NT2/D1 (cell line): ENCODE data around the gene PRRX2.

Experiments
- DNase-seq: peaks from one replicate; pipeline ENCODE4 v3.0.0-alpha.2; 2011; ENCODE audit warnings: low read depth, low spot score
- H3K27me3 ChIP-seq: 2 replicates; pipeline ENCODE4 v1.6.0; 2011; ENCODE audit warnings: mild to moderate bottlenecking; ENCODE audit not compliant: insufficient read length, insufficient read depth
- H3K36me3 ChIP-seq: 2 replicates; pipeline ENCODE4 v1.6.1; 2011; ENCODE audit warnings: mild to moderate bottlenecking, low read length, mixed read lengths; ENCODE audit not compliant: insufficient read depth, insufficient read length
- H3K4me1 ChIP-seq: 2 replicates; pipeline ENCODE4 v1.5.1; 2011; ENCODE audit not compliant: insufficient read depth, insufficient read length
- H3K4me3 ChIP-seq: 2 replicates; pipeline ENCODE4 v1.5.1; 2011; ENCODE audit warnings: low read depth; ENCODE audit not compliant: insufficient read length
- H3K9ac ChIP-seq: 2 replicates; pipeline ENCODE4 v1.6.0; 2011; ENCODE audit warnings: low read depth; ENCODE audit not compliant: insufficient read length
- H3K9me3 ChIP-seq: 2 replicates; pipeline ENCODE4 v1.5.1; 2011; ENCODE audit warnings: mild to moderate bottlenecking, low read length; ENCODE audit not compliant: insufficient read depth
- SUZ12 ChIP-seq: IDR thresholded peaks from 2 replicates; pipeline ENCODE4 v1.6.1; 2011; ENCODE audit not compliant: insufficient read length, insufficient read depth; ENCODE audit errors: extremely low read depth
- YY1 ChIP-seq: IDR thresholded peaks from 2 replicates; pipeline ENCODE4 v1.6.1; 2011; ENCODE audit not compliant: insufficient read length, insufficient read depth
- ZNF274 ChIP-seq: IDR thresholded peaks from 2 replicates; pipeline ENCODE4 v1.6.1; 2011; ENCODE audit warnings: mild to moderate bottlenecking, low read depth, low read length

The PRRX2 gene

DNA sequence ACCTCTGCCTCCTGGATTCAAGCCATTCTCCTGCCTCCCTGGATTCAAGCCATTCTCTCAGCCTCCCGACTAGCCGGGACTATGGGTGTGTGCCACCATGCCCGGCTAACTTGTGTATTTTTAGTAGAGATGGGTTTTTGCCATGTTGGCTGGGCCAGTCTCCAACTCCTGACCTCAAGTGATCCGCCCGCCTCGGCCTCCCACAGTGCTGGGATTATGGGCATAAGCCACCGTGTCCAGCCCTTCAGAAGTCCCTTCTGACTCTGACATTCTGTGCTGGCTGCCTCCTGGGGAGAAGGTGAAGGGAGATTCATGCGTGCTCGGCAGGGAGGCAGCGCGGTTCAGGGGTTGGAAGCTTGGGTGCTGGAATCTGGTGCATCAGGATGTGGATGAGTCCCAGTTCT, 28.8 kb downstream of the PRRX2 start:
- H3K9ac ChIP-seq, result no peak overlapping the region
- H3K4me1 ChIP-seq, result peaks cover 16% of the 10 kb centered on the region
- no peak for TF ChIP-seq ZNF274
- TF ChIP-seq YY1, result no peak
- no peak for TF ChIP-seq SUZ12
- no peak for DNase-seq
- H3K4me3 ChIP-seq, result no peak overlapping the region
- peaks cover 7% of the 10 kb centered on the region for H3K27me3 ChIP-seq
- H3K9me3 ChIP-seq, result no peaks in the 10 kb centered on the region
- no peaks in the 10 kb centered on the region for H3K36me3 ChIP-seq

DNA sequence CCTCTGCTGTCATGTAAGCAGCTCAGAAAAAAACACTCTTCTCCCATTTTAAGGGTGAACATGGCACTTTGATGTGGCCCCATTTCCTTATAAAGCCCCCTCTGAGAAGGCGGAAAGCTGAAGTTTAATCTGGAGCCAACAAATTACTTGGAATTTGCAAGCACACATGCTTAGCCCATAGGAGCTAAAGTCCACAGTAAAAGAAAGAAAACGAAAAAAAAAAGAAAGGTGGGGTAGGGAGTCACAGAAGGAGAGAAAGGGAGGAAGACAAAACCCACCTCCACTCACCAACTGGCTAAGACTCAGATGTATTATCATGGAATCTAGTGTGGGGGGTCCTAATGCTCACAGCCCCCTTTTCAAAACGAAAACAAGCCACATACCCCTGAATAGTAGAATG, 30.4 kb downstream of the PRRX2 start:
- Histone ChIP-seq H3K9ac (no peak overlapping the region), H3K27me3 (peaks cover 7% of the 10 kb centered on the region), H3K4me1 (peaks cover 16% of the 10 kb centered on the region), H3K4me3 (no peak overlapping the region), H3K36me3 (no peaks in the 10 kb centered on the region), H3K9me3 (no peaks in the 10 kb centered on the region)
- no peak for TF ChIP-seq YY1
- no peak for TF ChIP-seq SUZ12
- TF ChIP-seq ZNF274, result no peak
- no peak for DNase-seq

DNA sequence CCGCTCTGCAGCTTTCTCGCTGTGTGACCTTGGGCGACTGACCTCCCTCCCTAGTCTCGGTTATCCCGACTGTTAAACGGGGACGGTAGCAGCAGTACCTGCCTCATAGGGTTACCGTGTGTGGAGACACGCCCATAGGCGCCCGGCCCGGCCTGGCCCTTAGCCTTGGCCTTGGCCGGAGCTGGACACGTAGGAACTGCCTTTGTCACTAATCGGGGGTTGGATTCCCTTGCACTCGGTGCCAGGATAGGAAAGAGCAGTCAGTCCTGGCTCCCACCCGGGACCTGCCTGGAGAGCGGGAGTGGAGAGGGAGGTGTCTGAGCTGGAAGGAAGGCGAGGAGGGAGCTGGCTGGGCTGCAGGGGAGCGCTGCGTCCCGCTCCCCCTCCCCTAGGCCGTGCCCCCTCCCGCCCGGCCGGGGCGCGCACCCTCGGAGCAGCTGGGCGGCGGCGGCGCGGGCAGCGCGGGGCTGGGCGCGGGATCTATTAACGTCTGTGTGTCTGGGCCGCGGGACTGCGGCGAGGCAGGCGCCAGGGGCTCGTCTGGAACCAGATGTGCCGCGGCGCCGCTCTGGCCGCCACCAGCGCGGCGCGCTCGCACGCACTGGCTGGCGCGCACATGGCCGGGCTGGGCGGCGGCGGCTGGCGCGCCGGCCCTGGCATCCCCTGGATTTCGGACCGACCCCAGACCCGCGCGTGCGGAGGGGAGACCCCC, 31.7 kb downstream of the PRRX2 start:
- TF ChIP-seq YY1, result no peak
- no peak for TF ChIP-seq ZNF274
- no peak for TF ChIP-seq SUZ12
- Histone ChIP-seq H3K9ac (peak overlapping the region; percentile 82), H3K27me3 (peaks cover 7% of the 10 kb centered on the region), H3K4me1 (peaks cover 16% of the 10 kb centered on the region), H3K36me3 (no peaks in the 10 kb centered on the region), H3K9me3 (no peaks in the 10 kb centered on the region), H3K4me3 (peak overlapping the region; percentile 53)
- no peak for DNase-seq

DNA sequence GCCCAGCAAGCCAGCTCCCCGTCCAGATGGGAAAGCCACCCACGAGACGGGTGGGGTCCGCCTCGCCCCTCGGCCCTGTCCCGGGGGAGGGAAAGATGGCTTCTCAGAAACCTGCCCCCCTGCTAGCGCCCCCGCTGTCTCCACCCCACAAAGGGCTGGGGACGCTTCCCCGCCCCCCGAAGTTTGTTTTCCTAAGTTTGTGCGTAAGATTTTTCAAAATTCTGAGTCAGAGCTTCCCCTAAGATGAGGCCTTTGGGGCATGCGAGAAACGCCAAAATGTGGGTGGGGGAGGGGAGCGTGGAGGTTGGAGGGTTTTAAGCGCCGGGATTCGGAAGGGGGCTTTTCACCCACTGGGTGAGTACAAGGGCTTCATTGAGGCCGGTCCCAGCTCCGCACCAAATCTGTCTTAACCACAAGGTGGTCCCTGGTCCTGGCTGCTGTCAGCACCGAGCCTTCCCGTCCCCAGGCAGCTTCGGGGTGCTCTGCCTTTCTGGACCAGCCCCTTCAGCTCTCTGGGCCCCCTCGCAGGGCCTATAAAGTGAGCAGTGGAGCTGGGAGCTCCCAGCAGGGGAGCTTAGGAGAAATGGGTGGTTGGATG, 32.3 kb downstream of the PRRX2 start:
- no peak for DNase-seq
- Histone ChIP-seq H3K4me3 (peak overlapping the region; percentile 53), H3K9ac (peak overlapping the region; percentile 82), H3K9me3 (no peaks in the 10 kb centered on the region), H3K4me1 (peaks cover 16% of the 10 kb centered on the region), H3K27me3 (peaks cover 7% of the 10 kb centered on the region), H3K36me3 (no peaks in the 10 kb centered on the region)
- no peak for TF ChIP-seq SUZ12
- TF ChIP-seq YY1, result no peak
- TF ChIP-seq ZNF274, result no peak

DNA sequence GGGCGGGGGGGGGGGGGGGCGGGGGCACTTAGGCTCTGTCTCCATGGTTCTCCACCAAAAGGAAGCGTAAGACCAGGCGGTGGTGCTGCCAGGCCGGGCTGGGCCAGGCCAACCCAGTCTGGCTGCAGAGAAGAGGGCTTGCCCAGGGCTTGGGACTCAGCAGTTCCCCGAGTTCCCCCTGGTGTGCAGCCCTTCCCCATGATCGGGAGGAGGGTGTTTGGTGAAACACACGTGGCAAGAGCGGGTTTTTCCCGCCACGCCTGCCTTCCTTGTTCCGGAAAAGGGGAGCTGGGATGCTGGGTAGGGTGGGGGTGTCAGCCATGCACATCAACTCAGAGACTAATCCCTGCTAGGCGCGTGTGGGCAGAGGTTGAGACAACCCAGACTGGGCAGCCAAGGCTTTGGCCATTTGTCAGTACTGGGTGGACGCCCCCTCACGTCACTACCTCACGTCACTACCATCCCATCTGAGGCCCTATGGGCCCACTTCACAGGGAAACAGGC, 32.9 kb downstream of the PRRX2 start:
- peaks cover 7% of the 10 kb centered on the region for H3K27me3 ChIP-seq
- no peak overlapping the region for H3K4me3 ChIP-seq
- H3K4me1 ChIP-seq, result peaks cover 16% of the 10 kb centered on the region
- H3K36me3 ChIP-seq, result no peaks in the 10 kb centered on the region
- H3K9me3 ChIP-seq, result no peaks in the 10 kb centered on the region
- TF ChIP-seq SUZ12 (no peak), YY1 (no peak), ZNF274 (no peak)
- peak overlapping the region; percentile 82 for H3K9ac ChIP-seq
- DNase-seq, result no peak

- H3K36me3 ChIP-seq, result no peaks in the 10 kb centered on the region
- H3K4me3 ChIP-seq, result no peak overlapping the region
- H3K9me3 ChIP-seq, result no peaks in the 10 kb centered on the region
- no peak overlapping the region for H3K9ac ChIP-seq
- peaks cover 6% of the 10 kb centered on the region for H3K4me1 ChIP-seq
- no peak for TF ChIP-seq YY1
- peaks cover 7% of the 10 kb centered on the region for H3K27me3 ChIP-seq
- DNase-seq, result no peak
These were observed 35.6 kb downstream of the PRRX2 start for GRCh38 chr9:129701054-129701453.

DNA sequence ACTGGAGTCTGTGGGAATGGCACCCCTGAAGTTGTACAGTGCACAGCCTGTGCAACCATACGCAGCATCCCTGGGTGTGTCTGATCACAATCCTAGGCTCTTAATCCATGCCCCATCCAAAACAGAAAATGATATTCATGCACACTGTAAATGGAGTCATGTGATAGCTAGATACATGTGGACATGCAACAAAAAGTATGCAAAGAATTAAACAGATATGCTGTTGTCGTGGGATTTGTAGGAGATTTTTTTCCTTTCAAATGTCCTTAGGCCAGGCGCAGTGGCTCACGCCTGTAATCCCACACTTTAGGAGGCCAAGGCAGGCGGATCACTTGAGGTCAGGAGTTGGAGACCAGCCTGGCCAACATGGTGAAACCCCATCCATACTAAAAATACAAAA, 36.1 kb downstream of the PRRX2 start:
- Histone ChIP-seq H3K27me3 (peaks cover 6% of the 10 kb centered on the region), H3K4me1 (peaks cover 6% of the 10 kb centered on the region), H3K36me3 (no peaks in the 10 kb centered on the region), H3K9ac (no peak overlapping the region), H3K9me3 (no peaks in the 10 kb centered on the region), H3K4me3 (no peak overlapping the region)
- no peak for DNase-seq
- TF ChIP-seq SUZ12 (no peak), YY1 (no peak), ZNF274 (no peak)
